HepG2 (cell line): ENCODE results near the gene ITPK1. TPM values are rescaled to one million over a fixed set of nuclear protein-coding genes. Genes with fewer than 3 reads are reported as not detected.

Source experiments
- AHR ChIP-seq: IDR thresholded peaks from 2 replicates; pipeline ENCODE4 v1.6.1; 2018; ENCODE audit warnings: missing genetic modification reagents, missing compliant biosample characterization
- FLYWCH1 ChIP-seq: sonication (generic); formaldehyde crosslinking; IDR thresholded peaks from 2 replicates; pipeline ENCODE4 v1.8.1; 2023; ENCODE audit warnings: mild to moderate bottlenecking, missing genetic modification reagents
- GABPA ChIP-seq, 2 experiments: IDR thresholded peaks; 2 replicates each; pipeline ENCODE4 v1.6.1; 2011 to 2016; ENCODE audit warnings: low read depth in 2 of 2, low read length in 1 of 2, missing biosample characterization in 1 of 2, missing genetic modification characterization in 1 of 2
- KAT8 ChIP-seq: IDR thresholded peaks from 2 replicates; pipeline ENCODE4 v1.6.1; 2016; ENCODE audit warnings: missing genetic modification reagents, missing compliant biosample characterization
- KLF6 ChIP-seq: IDR thresholded peaks from 2 replicates; pipeline ENCODE4 v1.8.0; 2016; ENCODE audit warnings: missing biosample characterization, missing genetic modification reagents
- MAFF ChIP-seq: IDR thresholded peaks from 2 replicates; pipeline ENCODE4 v1.6.1; 2011; ENCODE audit warnings: low read depth, low read length, improper control_type of control experiment
- MED1 ChIP-seq: sonication (generic); formaldehyde crosslinking; IDR thresholded peaks from 2 replicates; pipeline ENCODE4 v1.4.0; 2020; ENCODE audit warnings: missing genetic modification reagents
- PHF21A ChIP-seq: sonication (generic); formaldehyde crosslinking; IDR thresholded peaks from 2 replicates; pipeline ENCODE4 v1.5.0; 2020; ENCODE audit warnings: mild to moderate bottlenecking, missing genetic modification reagents
- POLR2AphosphoS2 ChIP-seq: IDR thresholded peaks from 2 replicates; pipeline ENCODE4 v1.6.1; 2011; ENCODE audit warnings: low read depth, low read length, improper control_type of control experiment
- RBM39 ChIP-seq: fragments of 200-400 bp; formaldehyde crosslinking; IDR thresholded peaks from one replicate; pipeline ENCODE4 v1.6.1; 2018; ENCODE audit warnings: antibody characterized with exemption, mild to moderate bottlenecking, low read depth, low read length; ENCODE audit not compliant: poor library complexity, severe bottlenecking
- SKI ChIP-seq: fragments of 450-650 bp; IDR thresholded peaks from one replicate; pipeline ENCODE4 v1.6.1; 2018; ENCODE audit warnings: mild to moderate bottlenecking; ENCODE audit not compliant: partially characterized antibody
- SMYD3 ChIP-seq: sonication (generic); formaldehyde crosslinking; IDR thresholded peaks from 2 replicates; pipeline ENCODE4 v1.8.1; 2023; ENCODE audit warnings: mild to moderate bottlenecking, missing genetic modification reagents
- TBX2 ChIP-seq: sonication (generic); formaldehyde crosslinking; IDR thresholded peaks from 2 replicates; pipeline ENCODE4 v1.5.0; 2020; ENCODE audit warnings: missing genetic modification reagents, mild to moderate bottlenecking, borderline replicate concordance
- TEAD3 ChIP-seq: optimal IDR thresholded peaks from 2 replicates; pipeline ENCODE3; 2016; ENCODE audit warnings: borderline replicate concordance
- ZKSCAN8 ChIP-seq: IDR thresholded peaks from 2 replicates; pipeline ENCODE4 v1.6.1; 2016; ENCODE audit warnings: borderline replicate concordance, missing genetic modification reagents, missing compliant biosample characterization
- ZNF225 ChIP-seq: sonication (generic); formaldehyde crosslinking; IDR thresholded peaks from 2 replicates; pipeline ENCODE4 v1.4.0; 2020; ENCODE audit warnings: mild to moderate bottlenecking, missing genetic modification reagents
- ZNF256 ChIP-seq: sonication (generic); formaldehyde crosslinking; conservative IDR thresholded peaks from 2 replicates; pipeline ENCODE4 v1.4.0; 2020; ENCODE audit warnings: missing genetic modification reagents
- ZNF296 ChIP-seq: sonication (generic); formaldehyde crosslinking; conservative IDR thresholded peaks from 2 replicates; pipeline ENCODE4 v1.5.0; 2020; ENCODE audit warnings: mild to moderate bottlenecking, missing genetic modification reagents
- ZNF607 ChIP-seq: sonication (generic); formaldehyde crosslinking; IDR thresholded peaks from 2 replicates; pipeline ENCODE4 v1.5.1; 2020; ENCODE audit warnings: missing genetic modification reagents, mild to moderate bottlenecking, borderline replicate concordance
- polyA plus RNA-seq, 8 experiments: library from polyadenylated mRNA; depleted of rRNA in 3 of 8; stranded (reverse) in 7 of 8; unstranded in 1 of 8; fragments of >200 nt; fragmentation: Illumina TruSeq in 4 of 8; extraction: Trizol in 4 of 8; gene quantifications; 2 replicates each; pipeline versions ENCODE4 v1.2.1 to v1.2.3, GENCODE V29; 2011 to 2016; ENCODE audit warnings: low read depth in 4 of 8, missing spikeins in 1 of 8, mixed read lengths in 1 of 8; ENCODE audit not compliant: insufficient read depth in 1 of 8
- total RNA-seq, 5 experiments: library from RNA; depleted of rRNA; stranded (reverse); fragments of >200 nt; fragmentation: Illumina TruSeq; extraction: Trizol; gene quantifications; 2 replicates each; pipeline ENCODE4 v1.2.3, GENCODE V29; 2016; ENCODE audit warnings: low read depth in 1 of 5
- TF ChIP-seq, protein P1 (sequence below): sonication (generic); formaldehyde crosslinking; IDR thresholded peaks from 2 replicates; pipeline ENCODE4 v1.5.1; 2020; ENCODE audit warnings: mild to moderate bottlenecking, missing genetic modification reagents
- TF ChIP-seq, protein P2 (sequence below): sonication (generic); formaldehyde crosslinking; conservative IDR thresholded peaks from 2 replicates; pipeline ENCODE4 v1.4.0; 2020; ENCODE audit warnings: mild to moderate bottlenecking, missing genetic modification reagents, moderate library complexity
- TF ChIP-seq, protein P3 (sequence below): sonication (generic); formaldehyde crosslinking; IDR thresholded peaks from 2 replicates; pipeline ENCODE4 v1.5.0; 2020; ENCODE audit warnings: missing genetic modification reagents, mild to moderate bottlenecking, borderline replicate concordance

ITPK1 gene
- total and polyA plus RNA-seq, 2 of the 13 experiments (the other 11 are each of a cell fraction or from before 2014, with no cell fraction given): 20.5 to 47.5 TPM

DNA sequence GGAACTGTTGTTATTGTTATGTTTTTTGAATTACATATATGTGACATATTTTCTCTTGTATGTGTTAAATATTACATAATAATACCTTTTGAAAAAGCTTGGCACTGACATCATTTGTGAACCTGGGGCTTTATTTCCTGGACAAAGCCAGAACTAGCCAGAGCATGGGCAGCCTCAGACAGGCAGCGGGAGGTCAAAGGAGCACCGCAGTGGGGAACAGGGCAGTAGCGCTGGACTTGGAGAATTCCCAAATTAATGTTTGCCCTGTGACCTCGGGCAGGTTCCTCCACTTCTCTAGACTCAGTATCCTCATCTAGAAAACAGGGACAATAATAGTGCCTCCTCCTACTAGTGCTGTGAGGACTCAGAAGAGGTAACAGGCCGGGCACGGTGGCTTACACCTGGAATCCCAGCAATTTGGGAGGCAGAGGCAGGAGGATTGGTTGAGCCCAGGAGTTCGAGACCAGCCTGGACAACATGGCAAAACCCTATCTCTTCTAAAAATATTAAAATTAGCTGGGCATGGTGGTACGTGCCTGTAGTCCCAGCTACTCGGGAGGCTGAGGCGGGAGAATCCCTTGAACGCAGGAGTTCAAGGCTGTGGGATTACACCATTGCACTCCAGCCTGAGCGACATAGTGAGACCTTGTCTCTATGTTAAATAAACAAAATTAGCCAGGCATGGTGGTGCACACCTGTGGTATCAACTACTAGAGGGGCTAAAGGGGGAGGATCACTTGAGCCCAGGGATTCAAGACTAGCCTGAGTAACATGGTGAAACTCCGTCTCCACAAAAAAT, 27.3 kb upstream of the ITPK1 start (continued):
- TF ChIP-seq ZNF296 (CRISPR knock-in tag): no peak
- peak; percentile 69 for TF ChIP-seq MED1 (CRISPR knock-in tag)
- TF ChIP-seq POLR2AphosphoS2: no peak
- no peak for TF ChIP-seq ZNF225 (CRISPR knock-in tag)
- no peak for TF ChIP-seq MAFF
- peak; percentile 63; the same call in 1 of the 2 replicates for TF ChIP-seq ZKSCAN8 (CRISPR knock-in tag)
- 0 out of 2 replicates have a peak, but pooled peaks have one; percentile 51 for TF ChIP-seq SMYD3 (CRISPR knock-in tag)
- TF ChIP-seq TEAD3 (CRISPR knock-in tag): peak; percentile 54
- TF ChIP-seq ZNF607 (CRISPR knock-in tag): no peak
- TF ChIP-seq KLF6 (CRISPR knock-in tag): no peak
- TF ChIP-seq FLYWCH1 (CRISPR knock-in tag): no peak
- no peak for TF ChIP-seq RBM39
- TF ChIP-seq SKI: peak; percentile 32
- TF ChIP-seq, protein P1, sequence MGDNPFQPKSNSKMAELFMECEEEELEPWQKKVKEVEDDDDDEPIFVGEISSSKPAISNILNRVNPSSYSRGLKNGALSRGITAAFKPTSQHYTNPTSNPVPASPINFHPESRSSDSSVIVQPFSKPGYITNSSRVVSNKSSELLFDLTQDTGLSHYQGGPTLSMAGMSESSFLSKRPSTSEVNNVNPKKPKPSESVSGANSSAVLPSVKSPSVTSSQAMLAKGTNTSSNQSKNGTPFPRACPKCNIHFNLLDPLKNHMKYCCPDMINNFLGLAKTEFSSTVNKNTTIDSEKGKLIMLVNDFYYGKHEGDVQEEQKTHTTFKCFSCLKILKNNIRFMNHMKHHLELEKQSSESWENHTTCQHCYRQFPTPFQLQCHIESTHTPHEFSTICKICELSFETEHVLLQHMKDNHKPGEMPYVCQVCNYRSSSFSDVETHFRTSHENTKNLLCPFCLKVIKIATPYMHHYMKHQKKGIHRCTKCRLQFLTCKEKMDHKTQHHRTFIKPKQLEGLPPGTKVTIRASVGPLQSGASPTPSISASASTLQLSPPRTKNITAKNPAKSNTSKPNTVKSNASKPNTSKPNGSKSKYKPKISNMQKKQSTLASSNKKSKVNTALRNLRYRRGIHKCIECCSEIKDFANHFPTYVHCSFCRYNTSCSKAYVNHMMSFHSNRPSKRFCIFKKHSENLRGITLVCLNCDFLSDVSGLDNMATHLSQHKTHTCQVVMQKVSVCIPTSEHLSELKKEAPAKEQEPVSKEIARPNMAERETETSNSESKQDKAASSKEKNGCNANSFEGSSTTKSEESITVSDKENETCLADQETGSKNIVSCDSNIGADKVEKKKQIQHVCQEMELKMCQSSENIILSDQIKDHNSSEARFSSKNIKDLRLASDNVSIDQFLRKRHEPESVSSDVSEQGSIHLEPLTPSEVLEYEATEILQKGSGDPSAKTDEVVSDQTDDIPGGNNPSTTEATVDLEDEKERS (CRISPR knock-in tag): 0 out of 2 replicates have a peak, but pooled peaks have one; percentile 43
- TF ChIP-seq ZNF256 (CRISPR knock-in tag): no peak
- TF ChIP-seq GABPA (IDR thresholded peaks at IDR 0.05; ENCODE audit: low read depth, low read length): no peak
- TF ChIP-seq GABPA (CRISPR knock-in tag; IDR thresholded peaks at IDR 0.05; ENCODE audit: low read depth): no peak
- no peak for TF ChIP-seq PHF21A (CRISPR knock-in tag)
- TF ChIP-seq, protein P2, sequence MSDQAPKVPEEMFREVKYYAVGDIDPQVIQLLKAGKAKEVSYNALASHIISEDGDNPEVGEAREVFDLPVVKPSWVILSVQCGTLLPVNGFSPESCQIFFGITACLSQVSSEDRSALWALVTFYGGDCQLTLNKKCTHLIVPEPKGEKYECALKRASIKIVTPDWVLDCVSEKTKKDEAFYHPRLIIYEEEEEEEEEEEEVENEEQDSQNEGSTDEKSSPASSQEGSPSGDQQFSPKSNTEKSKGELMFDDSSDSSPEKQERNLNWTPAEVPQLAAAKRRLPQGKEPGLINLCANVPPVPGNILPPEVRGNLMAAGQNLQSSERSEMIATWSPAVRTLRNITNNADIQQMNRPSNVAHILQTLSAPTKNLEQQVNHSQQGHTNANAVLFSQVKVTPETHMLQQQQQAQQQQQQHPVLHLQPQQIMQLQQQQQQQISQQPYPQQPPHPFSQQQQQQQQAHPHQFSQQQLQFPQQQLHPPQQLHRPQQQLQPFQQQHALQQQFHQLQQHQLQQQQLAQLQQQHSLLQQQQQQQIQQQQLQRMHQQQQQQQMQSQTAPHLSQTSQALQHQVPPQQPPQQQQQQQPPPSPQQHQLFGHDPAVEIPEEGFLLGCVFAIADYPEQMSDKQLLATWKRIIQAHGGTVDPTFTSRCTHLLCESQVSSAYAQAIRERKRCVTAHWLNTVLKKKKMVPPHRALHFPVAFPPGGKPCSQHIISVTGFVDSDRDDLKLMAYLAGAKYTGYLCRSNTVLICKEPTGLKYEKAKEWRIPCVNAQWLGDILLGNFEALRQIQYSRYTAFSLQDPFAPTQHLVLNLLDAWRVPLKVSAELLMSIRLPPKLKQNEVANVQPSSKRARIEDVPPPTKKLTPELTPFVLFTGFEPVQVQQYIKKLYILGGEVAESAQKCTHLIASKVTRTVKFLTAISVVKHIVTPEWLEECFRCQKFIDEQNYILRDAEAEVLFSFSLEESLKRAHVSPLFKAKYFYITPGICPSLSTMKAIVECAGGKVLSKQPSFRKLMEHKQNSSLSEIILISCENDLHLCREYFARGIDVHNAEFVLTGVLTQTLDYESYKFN (CRISPR knock-in tag): peak; percentile 65
- no peak for TF ChIP-seq AHR
- TF ChIP-seq, protein P3, sequence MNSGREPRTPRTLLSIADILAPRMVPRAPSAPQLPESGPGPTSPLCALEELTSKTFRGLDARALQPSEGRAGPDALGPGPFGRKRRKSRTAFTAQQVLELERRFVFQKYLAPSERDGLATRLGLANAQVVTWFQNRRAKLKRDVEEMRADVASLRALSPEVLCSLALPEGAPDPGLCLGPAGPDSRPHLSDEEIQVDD (CRISPR knock-in tag): no peak
- peak; percentile 42; the same call in 1 of the 2 replicates for TF ChIP-seq TBX2 (CRISPR knock-in tag)
- no peak for TF ChIP-seq KAT8 (CRISPR knock-in tag)
